GM12878 (cell line): Measurements from ENCODE around the gene RRAD. TPM values are rescaled to one million over a fixed set of nuclear protein-coding genes. Genes with fewer than 3 reads are reported as not detected.
A peak's percentile ranks its signal among the peaks of the same experiment; 100 is the strongest.

Source experiments
- ATAC-seq: fragments of 200-7000 bp; cut with Tn5 transposase; 3 replicates; pipeline ENCODE4 v1.9.1; 2020; ENCODE audit warnings: mild to moderate bottlenecking, moderate library complexity
- BruUV-seq: library from RNA; stranded (reverse); fragments of 400-500 nt; replicated peaks from 2 replicates; lab custom pipeline; 2021; lab: Mats Ljungman, UMichigan
- CTCF ChIA-PET: fragments of 300-600 bp; sonication (Branson Sonifier 250); formaldehyde crosslinking; extraction: SDS; loops from one replicate; lab custom pipeline; 2021; ENCODE audit warnings: inconsistent platforms; lab: Yijun Ruan, JAX
- POLR2A ChIA-PET: fragments of 350-600 bp; formaldehyde crosslinking; extraction: SDS; loops from one replicate; lab custom pipeline; 2021; ENCODE audit warnings: inconsistent platforms; lab: Charles Lee
- RAD21 ChIA-PET: fragments of 300-600 bp; sonication (Branson Sonifier 250); formaldehyde crosslinking; loops from one replicate; lab custom pipeline; 2023; ENCODE audit warnings: antibody characterized with exemption; ENCODE audit not compliant: unreplicated experiment; lab: Charles Lee
- SMC1A ChIA-PET: fragments of 300-600 bp; sonication (Branson Sonifier 250); formaldehyde crosslinking; loops from one replicate; lab custom pipeline; 2023; ENCODE audit not compliant: unreplicated experiment, uncharacterized antibody; lab: Charles Lee
- DNase-seq: peaks from one replicate; pipeline ENCODE4 v3.0.0-alpha.2; 2011; ENCODE audit warnings: low read depth, low spot score
- FAIRE-seq: peaks from 3 replicates; lab custom pipeline; 2011; peaks lifted over from hg19 to GRCh38; lab: Jason Lieb, UNC
- H2AFZ ChIP-seq: 2 replicates; pipeline ENCODE4 v1.6.0; 2011; ENCODE audit warnings: low read depth, low read length, control low read depth; ENCODE audit not compliant: control insufficient read depth
- H3K27ac ChIP-seq: 2 replicates; pipeline ENCODE4 v1.5.1; 2011; ENCODE audit warnings: control low read depth; ENCODE audit not compliant: control insufficient read depth, insufficient read depth
- H3K27me3 ChIP-seq, 2 experiments: replicated peaks in 1 of 2; 2 replicates each; pipeline versions ENCODE4 v1.6.0 to v1.6.1; 2011; ENCODE audit warnings: low read length in 1 of 2; ENCODE audit not compliant: control insufficient read depth in 2 of 2, insufficient read depth in 2 of 2
- H3K36me3 ChIP-seq, 2 experiments: 2 replicates each; pipeline ENCODE4 v1.5.1; 2011; ENCODE audit warnings: low read length in 1 of 2; ENCODE audit not compliant: control insufficient read depth in 2 of 2, insufficient read depth in 2 of 2
- H3K4me1 ChIP-seq: 2 replicates; pipeline ENCODE4 v1.6.1; 2011; ENCODE audit warnings: mild to moderate bottlenecking, low read length, moderate library complexity, mixed read lengths; ENCODE audit not compliant: control insufficient read depth, insufficient read depth
- H3K4me2 ChIP-seq: 2 replicates; pipeline ENCODE4 v1.6.0; 2011; ENCODE audit warnings: control low read depth; ENCODE audit not compliant: control insufficient read depth, insufficient read depth
- H3K4me3 ChIP-seq: fragments of 200-600 bp; sonication (generic); 2 replicates; pipeline ENCODE4 v1.5.1; 2016
- H3K79me2 ChIP-seq: 2 replicates; pipeline ENCODE4 v1.6.0; 2011; ENCODE audit warnings: low read length; ENCODE audit not compliant: control insufficient read depth, insufficient read depth
- H3K9ac ChIP-seq: 2 replicates; pipeline ENCODE4 v1.8.0; 2011; ENCODE audit warnings: low read length, control low read depth, mixed read lengths; ENCODE audit not compliant: control insufficient read depth, insufficient read depth
- H3K9me3 ChIP-seq: replicated peaks from 3 replicates; pipeline ENCODE4 v1.5.1; 2011; ENCODE audit warnings: mild to moderate bottlenecking, low read length; ENCODE audit not compliant: control insufficient read depth, insufficient read depth
- H4K20me1 ChIP-seq: 2 replicates; pipeline ENCODE4 v1.6.0; 2011; ENCODE audit not compliant: control insufficient read depth, insufficient read depth
- BRCA1 ChIP-seq: IDR thresholded peaks from 2 replicates; pipeline ENCODE4 v1.6.1; 2011; ENCODE audit warnings: low read depth, low read length, improper control_type of control experiment
- FOXM1 ChIP-seq: IDR thresholded peaks from 2 replicates; pipeline ENCODE4 v1.6.1; 2012; ENCODE audit warnings: low read depth, mild to moderate bottlenecking, inconsistent platforms, low read length, moderate library complexity
- JUNB ChIP-seq: IDR thresholded peaks from 2 replicates; pipeline ENCODE4 v1.6.1; 2016; ENCODE audit warnings: antibody characterized with exemption, mild to moderate bottlenecking
- PML ChIP-seq: IDR thresholded peaks from 2 replicates; pipeline ENCODE4 v1.6.1; 2012; ENCODE audit warnings: low read length, inconsistent platforms
- POU2F2 ChIP-seq: IDR thresholded peaks from 3 replicates; pipeline ENCODE4 v1.6.1; 2011; ENCODE audit warnings: low read depth, mild to moderate bottlenecking, low read length, borderline replicate concordance
- RCOR1 ChIP-seq: conservative IDR thresholded peaks from 2 replicates; pipeline ENCODE4 v1.6.1; 2012; ENCODE audit warnings: low read depth, low read length, improper control_type of control experiment
- TCF7 ChIP-seq: IDR thresholded peaks from 2 replicates; pipeline ENCODE4 v1.6.1; 2014; ENCODE audit warnings: antibody characterized with exemption, borderline replicate concordance
- WGBS: methylation state at CpG from one replicate; pipeline ENCODE4 v1.1.6; 2016; ENCODE audit warnings: low lambda C conversion rate; ENCODE audit not compliant: insufficient replicate concordance, insufficient coverage; ENCODE audit errors: missing lambda C conversion rate; 5-methylcytosine and 5-hydroxymethylcytosine counted together
- in situ Hi-C: fragments of 300-500 bp; cut with MboI; formaldehyde crosslinking; loops from 9 replicates; pipeline ENCODE4 v1.14.3; 2018; ENCODE audit warnings: mixed read lengths
- intact Hi-C: fragments of 100-400 bp; cut with micrococcal nuclease; formaldehyde crosslinking; loops from one replicate; pipeline ENCODE4 v1.14.2; 2022; ENCODE audit not compliant: unreplicated experiment
- polyA plus RNA-seq, 11 experiments: library from polyadenylated mRNA; depleted of rRNA in 4 of 11; unstranded in 6 of 11; stranded (reverse) in 5 of 11; fragments of >200 nt; fragmentation: Nextera tagmentation in 4 of 11; fragmentation: Illumina TruSeq in 1 of 11; extraction: Ambion mirVana in 4 of 11; extraction: Trizol in 1 of 11; gene quantifications; 1 replicate in 1 of 11; 2 replicates in 10 of 11; pipeline versions ENCODE4 v1.2.1 to v1.2.3, GENCODE V29; 2011 to 2016; ENCODE audit warnings: inconsistent platforms in 2 of 11, missing spikeins in 2 of 11, low read depth in 1 of 11
- total RNA-seq, 4 experiments: library from RNA; depleted of rRNA in 3 of 4; stranded (reverse); fragments of >200 nt in 3 of 4; fragmentation: Illumina TruSeq in 1 of 4; extraction: Trizol in 1 of 4; gene quantifications; 2 replicates each; pipeline versions ENCODE4 v1.2.1 to v1.2.3, GENCODE V29; 2013 to 2021
- TF ChIP-seq, protein P1 (sequence below): IDR thresholded peaks from 2 replicates; pipeline ENCODE4 v1.6.1; 2012; ENCODE audit warnings: mild to moderate bottlenecking, low read depth, low read length

The RRAD gene
- total and polyA plus RNA-seq, 10 of the 15 experiments (the other 5 are each of a cell fraction or from before 2014, with no cell fraction given) = 0.11 to 8.5 (median 2.8) TPM

DNA sequence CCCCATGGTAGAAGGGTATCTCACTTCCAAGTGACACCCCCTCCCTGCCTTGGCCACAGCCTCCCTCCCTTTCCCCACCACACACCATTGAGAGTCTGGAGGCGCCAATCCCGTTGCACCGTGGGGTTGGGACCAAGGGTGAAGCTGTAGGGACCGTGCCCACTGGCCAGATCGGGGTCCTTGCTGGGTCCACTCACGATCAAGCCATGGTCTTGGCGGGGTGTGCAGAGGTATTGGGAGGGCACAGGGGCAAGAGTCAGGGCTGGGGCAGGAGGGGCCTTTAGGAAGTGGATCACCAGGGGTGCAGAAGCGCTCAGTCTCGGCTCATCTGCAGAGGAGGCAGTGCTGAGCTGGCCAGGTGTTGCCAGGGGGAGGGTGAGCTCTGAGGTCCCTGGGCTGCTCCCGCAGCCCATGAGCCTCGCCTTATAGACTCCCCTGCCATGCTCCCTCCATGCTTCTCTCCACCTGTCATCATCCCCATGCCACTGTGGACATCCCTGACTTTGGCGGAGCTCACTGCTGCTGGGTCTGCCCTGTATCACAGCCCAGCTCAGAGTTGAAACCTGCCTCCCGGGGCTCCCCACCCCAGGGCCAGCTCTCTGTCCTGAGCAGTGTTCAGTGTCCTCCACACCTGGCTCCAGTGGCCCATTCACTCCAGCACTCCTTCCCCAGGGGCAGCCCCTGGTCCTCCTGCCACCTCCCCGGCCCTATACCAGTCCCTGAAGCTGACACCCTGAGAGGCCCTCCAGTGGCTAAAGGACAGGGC lies 15.0 kb downstream of the RRAD start:
- H3K27me3 ChIP-seq = no peaks in the 10 kb centered on the region; a peak in 2 of 4 replicates

More for the DNA sequence above, 15.0 kb downstream of the RRAD start:
- Histone ChIP-seq H3K4me2 (no peak overlapping the region), H3K27ac (no peak overlapping the region), H3K4me3 (no peak overlapping the region), H3K9ac (no peak overlapping the region), H3K4me1 (peaks cover 4% of the 10 kb centered on the region; the same call in 1 of the 2 replicates), H3K79me2 (no peaks in the 10 kb centered on the region)
- no TSS peak for BruUV-seq
- WGBS = 45% methylated on average over 14 of the region's 14 CpGs
- ChIA-PET SMC1A (no interaction called here), POLR2A (interaction anchor here (0.6 kb wide), 1 partner anchor 243 kb away, joined by 3 read pairs; no protein-coding TSS in a partner anchor)
- no peak for FAIRE-seq
- in situ Hi-C loops = no loop called here
- no peak for TF ChIP-seq RCOR1
- TF ChIP-seq JUNB = no peak
- no peak for TF ChIP-seq POU2F2
- no peak for TF ChIP-seq FOXM1
- TF ChIP-seq, protein P1, sequence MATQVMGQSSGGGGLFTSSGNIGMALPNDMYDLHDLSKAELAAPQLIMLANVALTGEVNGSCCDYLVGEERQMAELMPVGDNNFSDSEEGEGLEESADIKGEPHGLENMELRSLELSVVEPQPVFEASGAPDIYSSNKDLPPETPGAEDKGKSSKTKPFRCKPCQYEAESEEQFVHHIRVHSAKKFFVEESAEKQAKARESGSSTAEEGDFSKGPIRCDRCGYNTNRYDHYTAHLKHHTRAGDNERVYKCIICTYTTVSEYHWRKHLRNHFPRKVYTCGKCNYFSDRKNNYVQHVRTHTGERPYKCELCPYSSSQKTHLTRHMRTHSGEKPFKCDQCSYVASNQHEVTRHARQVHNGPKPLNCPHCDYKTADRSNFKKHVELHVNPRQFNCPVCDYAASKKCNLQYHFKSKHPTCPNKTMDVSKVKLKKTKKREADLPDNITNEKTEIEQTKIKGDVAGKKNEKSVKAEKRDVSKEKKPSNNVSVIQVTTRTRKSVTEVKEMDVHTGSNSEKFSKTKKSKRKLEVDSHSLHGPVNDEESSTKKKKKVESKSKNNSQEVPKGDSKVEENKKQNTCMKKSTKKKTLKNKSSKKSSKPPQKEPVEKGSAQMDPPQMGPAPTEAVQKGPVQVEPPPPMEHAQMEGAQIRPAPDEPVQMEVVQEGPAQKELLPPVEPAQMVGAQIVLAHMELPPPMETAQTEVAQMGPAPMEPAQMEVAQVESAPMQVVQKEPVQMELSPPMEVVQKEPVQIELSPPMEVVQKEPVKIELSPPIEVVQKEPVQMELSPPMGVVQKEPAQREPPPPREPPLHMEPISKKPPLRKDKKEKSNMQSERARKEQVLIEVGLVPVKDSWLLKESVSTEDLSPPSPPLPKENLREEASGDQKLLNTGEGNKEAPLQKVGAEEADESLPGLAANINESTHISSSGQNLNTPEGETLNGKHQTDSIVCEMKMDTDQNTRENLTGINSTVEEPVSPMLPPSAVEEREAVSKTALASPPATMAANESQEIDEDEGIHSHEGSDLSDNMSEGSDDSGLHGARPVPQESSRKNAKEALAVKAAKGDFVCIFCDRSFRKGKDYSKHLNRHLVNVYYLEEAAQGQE = no peak
- TF ChIP-seq BRCA1 = no peak
- no peak for TF ChIP-seq PML
- TF ChIP-seq TCF7 = no peak
- TF ChIP-seq, all 136 proteins: peak for 0
- H3K36me3 ChIP-seq = no peaks in the 10 kb centered on the region
- no peaks in the 10 kb centered on the region for H3K9me3 ChIP-seq
- no peak overlapping the region for H2AFZ ChIP-seq
- H4K20me1 ChIP-seq = no peaks in the 10 kb centered on the region
- DNase-seq (no peak), ATAC-seq (peak; percentile 10)
- CTCF ChIA-PET = interaction anchor here (1.2 to 2.2 kb wide), 3 partner anchors 11 to 18 kb away, joined by 3 to 7 read pairs (median 4); partner anchors contain the start of gene RRAD
- RAD21 ChIA-PET = interaction anchor here (1.2 kb wide), 1 partner anchor 11 kb away, joined by 3 read pairs; no protein-coding TSS in a partner anchor
- intact Hi-C loops = no loop called here
